ENCODE data around the gene HSPA1L.
"Not testable (repeated sequence)": the region's sequence is repeated elsewhere in the genome, so short reads cannot be mapped to it uniquely, and the experiment has no call there.

The HSPA1L gene

GRCh38 chr6:31794294-31794865, 20.7 kb downstream of the HSPA1L start:
- peaks cover 67% of the 10 kb centered on the region for H3K36me3 ChIP-seq
- DNase-seq: peak; percentile 54
- H3K4me3 ChIP-seq (ENCODE audit: low read depth, low read length): peak overlapping the region; percentile 96
- no peaks in the 10 kb centered on the region for H3K9me3 ChIP-seq (ENCODE audit: severe bottlenecking)
- no peaks in the 10 kb centered on the region for H3K27me3 ChIP-seq (ENCODE audit: insufficient read depth, low read depth, severe bottlenecking)
- peak overlapping the region; percentile 93 for H3K27ac ChIP-seq
- no peak for TF ChIP-seq CTCF (IDR thresholded peaks at IDR 0.05; ENCODE audit: low read depth, low read length)

GRCh38 chr6:31793927-31794245, 21.2 kb downstream of the HSPA1L start:
- H3K36me3 ChIP-seq: peaks cover 67% of the 10 kb centered on the region
- not testable (repeated sequence) for H3K27ac ChIP-seq; DNase-seq; H3K9me3 ChIP-seq (ENCODE audit: severe bottlenecking); H3K27me3 ChIP-seq (ENCODE audit: insufficient read depth, low read depth, severe bottlenecking)
- peak overlapping the region; percentile 96; the same call in 1 of the 2 replicates for H3K4me3 ChIP-seq (ENCODE audit: low read depth, low read length)

GRCh38 chr6:31792761-31793171, 22.3 kb downstream of the HSPA1L start:
- H3K36me3 ChIP-seq: peaks cover 64% of the 10 kb centered on the region
- DNase-seq: no peak
- no peak for TF ChIP-seq CTCF (IDR thresholded peaks at IDR 0.05; ENCODE audit: low read depth, low read length)
- no peak overlapping the region for H3K27ac ChIP-seq
- H3K9me3 ChIP-seq (ENCODE audit: severe bottlenecking): no peaks in the 10 kb centered on the region
- no peak overlapping the region for H3K4me3 ChIP-seq (ENCODE audit: low read depth, low read length)
- H3K27me3 ChIP-seq (ENCODE audit: insufficient read depth, low read depth, severe bottlenecking): no peaks in the 10 kb centered on the region

- no peak for DNase-seq
- no peak overlapping the region for H3K27ac ChIP-seq
- H3K9me3 ChIP-seq (ENCODE audit: severe bottlenecking): no peaks in the 10 kb centered on the region
- no peak overlapping the region for H3K4me3 ChIP-seq (ENCODE audit: low read depth, low read length)
- H3K36me3 ChIP-seq: peaks cover 64% of the 10 kb centered on the region
- no peak for TF ChIP-seq CTCF (IDR thresholded peaks at IDR 0.05; ENCODE audit: low read depth, low read length)
- H3K27me3 ChIP-seq (ENCODE audit: insufficient read depth, low read depth, severe bottlenecking): no peaks in the 10 kb centered on the region
Observed at GRCh38 chr6:31792090-31792374, 23.1 kb downstream of the HSPA1L start.

GRCh38 chr6:31791324-31792089, 23.6 kb downstream of the HSPA1L start:
- Histone ChIP-seq H3K27ac (no peak overlapping the region), H3K4me3 (ENCODE audit: low read depth, low read length) (no peak overlapping the region), H3K36me3 (peaks cover 59% of the 10 kb centered on the region), H3K9me3 (ENCODE audit: severe bottlenecking) (no peaks in the 10 kb centered on the region), H3K27me3 (ENCODE audit: insufficient read depth, low read depth, severe bottlenecking) (no peaks in the 10 kb centered on the region)
- peak; percentile 88 for TF ChIP-seq CTCF (IDR thresholded peaks at IDR 0.05; ENCODE audit: low read depth, low read length)
- DNase-seq: peak; percentile 85

- Histone ChIP-seq H3K4me3 (ENCODE audit: low read depth, low read length) (no peak overlapping the region), H3K36me3 (peaks cover 88% of the 10 kb centered on the region), H3K9me3 (ENCODE audit: severe bottlenecking) (no peaks in the 10 kb centered on the region), H3K27me3 (ENCODE audit: insufficient read depth, low read depth, severe bottlenecking) (no peaks in the 10 kb centered on the region), H3K27ac (no peak overlapping the region)
- DNase-seq: no peak
- TF ChIP-seq CTCF (IDR thresholded peaks at IDR 0.05; ENCODE audit: low read depth, low read length): no peak
Observed at GRCh38 chr6:31785475-31785874, 29.6 kb downstream of the HSPA1L start.
